GM19328 (cell line): ENCODE data around the gene TADA3.

Experiments
- ATAC-seq: cut with Tn5 transposase; IDR thresholded peaks from one replicate; pipeline ENCODE4 v1.9.1; 2021; ENCODE audit warnings: mild to moderate bottlenecking, moderate library complexity; ENCODE audit not compliant: unreplicated experiment

Gene TADA3

DNA sequence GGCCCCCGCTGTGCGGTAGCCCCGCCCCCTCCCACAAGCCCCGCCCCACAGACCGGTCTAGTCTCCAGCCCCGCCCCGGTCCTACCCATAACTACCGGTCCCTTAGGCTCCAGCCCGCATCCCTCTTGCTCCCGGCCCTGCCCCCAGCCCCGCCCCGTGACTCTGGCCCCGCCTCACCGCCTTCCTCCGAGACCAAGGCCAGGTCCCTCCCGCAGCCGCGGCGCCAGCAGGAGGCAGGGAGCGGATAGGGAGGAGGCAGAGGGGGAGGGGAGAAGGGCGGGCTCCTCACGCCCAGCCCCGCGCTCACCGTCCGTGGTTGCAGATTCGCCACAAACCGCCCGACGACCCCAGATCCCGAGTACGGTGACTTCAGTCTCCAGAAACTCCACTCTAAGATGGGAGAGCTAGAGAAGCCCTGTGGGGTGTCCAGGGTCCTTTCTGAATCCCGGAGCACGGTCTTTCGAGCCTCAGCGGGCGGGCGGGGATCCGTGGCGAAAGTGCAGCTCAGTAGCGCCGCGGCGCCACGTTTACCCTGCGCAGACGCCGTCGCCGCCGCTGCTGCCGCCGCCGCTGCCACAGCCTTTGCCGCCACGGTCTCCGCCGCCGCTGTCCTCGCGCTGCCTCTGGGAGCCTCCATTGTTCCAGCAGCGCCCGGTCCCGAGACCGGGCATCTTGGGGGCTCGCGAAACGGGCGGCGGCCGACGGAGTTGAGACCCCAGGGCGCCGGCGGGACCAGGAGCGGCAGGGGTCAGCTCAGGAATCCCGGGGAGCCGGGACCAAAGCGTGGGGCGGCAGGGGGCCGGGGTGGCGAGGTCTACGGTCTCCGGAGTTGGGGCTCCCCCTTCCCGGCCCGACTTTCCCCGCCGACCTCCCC is 60.8 kb downstream of the TADA3 start, which contains the start of gene BRPF1:
TSS of gene BRPF1 (plus strand) at position 530 of the 874 bp plus-strand sequence. CDS start 2,406 bp downstream, outside the sequence.
- ATAC-seq, result peak; percentile 95

DNA sequence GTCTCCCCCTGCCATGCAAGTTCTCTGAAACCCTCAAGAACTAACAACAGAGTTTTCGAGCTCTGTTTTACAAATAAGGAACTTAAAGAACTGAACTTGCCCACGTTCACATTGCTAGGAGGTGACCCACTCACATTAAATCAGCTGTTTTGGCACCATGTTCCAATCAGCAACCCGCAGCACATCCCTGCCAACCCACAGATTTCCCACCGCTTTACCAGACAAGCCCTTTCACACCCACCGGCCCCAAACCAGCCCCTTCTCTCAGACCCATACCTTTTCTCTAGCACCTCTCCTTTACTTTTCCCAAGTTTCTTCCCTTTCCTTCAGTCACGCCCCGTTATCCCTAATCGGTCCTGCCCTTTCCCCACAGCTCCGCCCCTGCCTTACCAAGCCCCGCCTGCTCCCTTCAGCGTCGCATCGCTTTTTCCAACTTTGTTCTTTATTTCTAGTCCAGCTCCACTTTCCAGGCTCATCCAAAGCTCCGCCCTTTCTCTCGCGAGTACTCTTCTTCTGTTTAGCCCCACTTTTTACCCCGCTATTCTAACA is 61.5 kb downstream of the TADA3 start:
- peak; percentile 23 for ATAC-seq
